Activated T-helper 9 cell treated with anti-CD3 and anti-CD28 coated beads, Interleukin-2, amount 50 U/mL, for 16 hours (primary cell): ENCODE data around the gene SNAPC4.

ENCODE experiments used
- DNase-seq: peaks from one replicate; pipeline ENCODE4 v3.0.0-alpha.2; 2020; ENCODE audit warnings: low read depth

Gene SNAPC4

GRCh38 chr9:136400038-136400834 lies at the start of gene SNAPC4:
Gene SNAPC4 (minus strand): TSS chr9:136400170. CDS start chr9:136398428, 1,742 bp downstream.
- DNase-seq = peak; percentile 85

GRCh38 chr9:136448655-136449054 lies 48.7 kb upstream of the SNAPC4 start:
- DNase-seq = no peak

GRCh38 chr9:136447173-136447778 lies 47.3 kb upstream of the SNAPC4 start:
- DNase-seq = no peak

- no peak for DNase-seq
Measured at GRCh38 chr9:136445799-136446198, 45.8 kb upstream of the SNAPC4 start.

- DNase-seq = no peak
Measured at GRCh38 chr9:136444102-136444501, 44.1 kb upstream of the SNAPC4 start.

GRCh38 chr9:136443687-136444086 lies 43.7 kb upstream of the SNAPC4 start:
- no peak for DNase-seq

- no peak for DNase-seq
Measured at GRCh38 chr9:136443087-136443486, 43.1 kb upstream of the SNAPC4 start.

GRCh38 chr9:136442265-136442664 lies 42.3 kb upstream of the SNAPC4 start:
- DNase-seq = no peak

GRCh38 chr9:136441681-136442245 lies 41.8 kb upstream of the SNAPC4 start:
- no peak for DNase-seq

GRCh38 chr9:136441191-136441680 lies 41.3 kb upstream of the SNAPC4 start:
- DNase-seq = no peak

- DNase-seq = peak; percentile 77
Measured at GRCh38 chr9:136439481-136440408, 39.8 kb upstream of the SNAPC4 start, which contains the start of gene INPP5E. Gene INPP5E (minus strand): TSS chr9:136439845. CDS start chr9:136439419, 426 bp downstream.

GRCh38 chr9:136438548-136439480 lies 38.8 kb upstream of the SNAPC4 start:
- peak; percentile 51 for DNase-seq

GRCh38 chr9:136437839-136438547 lies 38.0 kb upstream of the SNAPC4 start:
- DNase-seq = no peak

- no peak for DNase-seq
Measured at GRCh38 chr9:136437430-136437829, 37.5 kb upstream of the SNAPC4 start.

- DNase-seq = no peak
Measured at GRCh38 chr9:136436055-136436634, 36.2 kb upstream of the SNAPC4 start.

GRCh38 chr9:136434580-136435169 lies 34.7 kb upstream of the SNAPC4 start:
- DNase-seq = no peak

GRCh38 chr9:136433849-136434579 lies 34.0 kb upstream of the SNAPC4 start:
- no peak for DNase-seq

- DNase-seq = no peak
Measured at GRCh38 chr9:136433043-136433715, 33.2 kb upstream of the SNAPC4 start.
